AG04450 (cell line): ENCODE results near the gene CSDE1. TPM values are rescaled to one million over a fixed set of nuclear protein-coding genes. Genes with fewer than 3 reads are reported as not detected.

Experiments
- CTCF ChIA-PET: fragments of 300-600, 350-600 bp; formaldehyde crosslinking; extraction: SDS; loops from one replicate; lab custom pipeline; 2022; ENCODE audit warnings: antibody characterized with exemption, inconsistent platforms; lab: Charles Lee
- POLR2A ChIA-PET: fragments of 350-600 bp; formaldehyde crosslinking; extraction: SDS; loops from one replicate; lab custom pipeline; 2021; ENCODE audit warnings: antibody characterized with exemption, inconsistent platforms; lab: Yijun Ruan, JAX
- DNase-seq: peaks from one replicate; pipeline ENCODE4 v3.0.0-alpha.2; 2011; ENCODE audit warnings: low read depth, low spot score
- H3K27ac ChIP-seq: one replicate; pipeline ENCODE4 v1.5.1; 2012; ENCODE audit warnings: low read depth, low read length, control low read depth
- H3K27me3 ChIP-seq: one replicate; pipeline ENCODE4 v1.6.0; 2012; ENCODE audit warnings: low read length; ENCODE audit not compliant: control insufficient read depth, insufficient read depth
- H3K4me3 ChIP-seq: 2 replicates; pipeline ENCODE4 v1.5.1; 2011; ENCODE audit warnings: mild to moderate bottlenecking, low read depth, low read length, control low read depth
- H3K9me3 ChIP-seq: 2 replicates; pipeline ENCODE4 v1.5.1; 2012; ENCODE audit warnings: low read length; ENCODE audit not compliant: control insufficient read depth, insufficient read depth
- polyA plus RNA-seq: library from polyadenylated mRNA; depleted of rRNA; stranded (reverse); fragments of >200 nt; gene quantifications from 2 replicates; pipeline ENCODE4 v1.2.3, GENCODE V29; 2011
- TF ChIP-seq, protein P1 (sequence below): IDR thresholded peaks from 2 replicates; pipeline ENCODE4 v1.5.1; 2011; ENCODE audit warnings: low read depth, low read length, control low read depth, inconsistent platforms

Gene CSDE1
- polyA plus RNA-seq, 1 experiment, result 438 TPM

DNA sequence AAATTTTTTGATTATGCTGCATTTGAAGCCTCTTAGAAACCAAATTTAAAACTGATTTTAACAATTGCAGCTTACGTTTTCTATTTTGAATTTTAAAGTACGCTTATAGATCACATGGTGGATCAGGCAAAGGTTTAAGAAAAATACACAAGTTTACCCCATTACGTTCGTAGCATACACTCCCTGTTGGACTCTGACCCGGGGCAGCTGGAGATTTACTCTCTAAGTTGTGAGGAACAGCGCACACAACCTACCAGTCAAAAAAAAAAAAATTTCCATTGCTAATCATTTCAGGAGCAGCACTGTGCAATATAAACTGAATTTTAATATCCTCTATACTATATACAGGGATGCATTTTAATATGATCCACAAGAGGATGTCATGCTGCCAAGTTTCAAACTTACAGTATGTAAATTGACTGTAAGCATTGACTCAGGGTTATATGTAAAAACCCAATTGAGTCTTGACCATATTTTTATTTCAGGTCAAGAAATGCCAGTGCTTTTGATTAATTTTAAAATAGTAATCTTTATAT is 20.4 kb downstream of the CSDE1 start:
- ChIA-PET POLR2A (no interaction called here), CTCF (no interaction called here)
- H3K27me3 ChIP-seq, result no peaks in the 10 kb centered on the region
- H3K4me3 ChIP-seq, result no peak overlapping the region
- no peak overlapping the region for H3K27ac ChIP-seq
- no peaks in the 10 kb centered on the region for H3K9me3 ChIP-seq
- DNase-seq, result no peak
- TF ChIP-seq, protein P1, sequence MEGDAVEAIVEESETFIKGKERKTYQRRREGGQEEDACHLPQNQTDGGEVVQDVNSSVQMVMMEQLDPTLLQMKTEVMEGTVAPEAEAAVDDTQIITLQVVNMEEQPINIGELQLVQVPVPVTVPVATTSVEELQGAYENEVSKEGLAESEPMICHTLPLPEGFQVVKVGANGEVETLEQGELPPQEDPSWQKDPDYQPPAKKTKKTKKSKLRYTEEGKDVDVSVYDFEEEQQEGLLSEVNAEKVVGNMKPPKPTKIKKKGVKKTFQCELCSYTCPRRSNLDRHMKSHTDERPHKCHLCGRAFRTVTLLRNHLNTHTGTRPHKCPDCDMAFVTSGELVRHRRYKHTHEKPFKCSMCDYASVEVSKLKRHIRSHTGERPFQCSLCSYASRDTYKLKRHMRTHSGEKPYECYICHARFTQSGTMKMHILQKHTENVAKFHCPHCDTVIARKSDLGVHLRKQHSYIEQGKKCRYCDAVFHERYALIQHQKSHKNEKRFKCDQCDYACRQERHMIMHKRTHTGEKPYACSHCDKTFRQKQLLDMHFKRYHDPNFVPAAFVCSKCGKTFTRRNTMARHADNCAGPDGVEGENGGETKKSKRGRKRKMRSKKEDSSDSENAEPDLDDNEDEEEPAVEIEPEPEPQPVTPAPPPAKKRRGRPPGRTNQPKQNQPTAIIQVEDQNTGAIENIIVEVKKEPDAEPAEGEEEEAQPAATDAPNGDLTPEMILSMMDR, result no peak

DNA sequence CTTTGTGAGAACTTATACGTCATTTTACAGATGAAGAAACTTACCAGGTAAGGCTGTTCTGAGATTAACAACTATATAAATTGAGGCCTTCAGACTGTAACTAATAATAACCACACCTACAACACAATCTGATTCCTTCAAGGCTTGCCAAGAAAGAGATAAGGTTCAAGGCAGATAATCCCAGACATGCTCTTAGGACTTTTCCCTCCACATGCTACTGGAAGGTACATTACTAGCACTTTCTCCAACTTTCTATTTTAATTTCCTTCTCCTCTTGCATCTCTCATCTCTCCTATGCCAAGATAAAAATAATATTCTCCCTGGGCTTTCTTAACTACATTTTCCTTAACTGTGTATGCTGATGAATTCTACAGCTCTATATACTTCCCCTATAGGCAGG is 22.3 kb downstream of the CSDE1 start:
- CTCF ChIA-PET, result no interaction called here
- POLR2A ChIA-PET, result no interaction called here
- Histone ChIP-seq H3K27me3 (no peaks in the 10 kb centered on the region), H3K9me3 (no peaks in the 10 kb centered on the region), H3K4me3 (no peak overlapping the region), H3K27ac (no peak overlapping the region)
- TF ChIP-seq, protein P1, result no peak
- DNase-seq, result no peak

DNA sequence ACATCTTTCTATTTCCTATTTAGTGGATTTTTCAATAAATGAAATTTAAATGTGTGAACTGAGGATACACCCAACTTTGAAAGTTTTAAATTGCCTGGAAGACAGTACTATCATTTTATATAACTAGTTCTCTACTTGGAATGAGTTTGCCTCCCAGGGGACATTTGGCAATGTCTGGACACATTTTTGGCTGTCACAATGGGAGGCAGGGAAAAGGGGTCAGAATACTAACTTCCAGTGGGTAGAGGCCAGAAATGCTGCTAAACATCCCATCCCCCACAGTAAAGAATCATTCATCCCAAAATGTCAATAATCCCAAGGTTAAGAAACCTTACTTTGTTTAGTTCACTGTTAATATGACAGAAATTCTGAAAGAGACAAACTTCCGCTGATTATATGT is 28.0 kb downstream of the CSDE1 start:
- TF ChIP-seq, protein P1, result no peak
- Histone ChIP-seq H3K27me3 (no peaks in the 10 kb centered on the region), H3K27ac (no peak overlapping the region), H3K4me3 (no peak overlapping the region), H3K9me3 (no peaks in the 10 kb centered on the region)
- POLR2A ChIA-PET, result no interaction called here
- CTCF ChIA-PET, result no interaction called here
- no peak for DNase-seq

DNA sequence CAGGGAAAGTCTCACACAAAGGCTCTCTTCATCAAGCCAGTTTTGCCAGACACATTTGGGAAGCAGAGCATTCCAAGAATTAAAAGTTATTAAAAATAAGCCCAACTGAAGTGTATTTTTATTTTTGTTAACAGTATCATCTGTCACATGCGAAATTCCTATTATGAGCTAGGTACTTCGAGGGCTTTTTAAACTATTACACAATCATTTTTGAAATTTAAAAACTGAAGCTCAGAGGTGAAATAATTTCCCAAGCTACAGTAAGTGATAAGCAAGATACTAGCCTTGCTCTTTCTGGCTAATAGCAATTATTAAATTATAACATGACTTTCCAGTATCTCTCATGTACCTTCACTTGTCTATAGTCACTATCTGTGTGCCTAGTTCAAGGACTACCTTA is 29.2 kb downstream of the CSDE1 start:
- Histone ChIP-seq H3K27me3 (no peaks in the 10 kb centered on the region), H3K9me3 (no peaks in the 10 kb centered on the region), H3K4me3 (no peak overlapping the region), H3K27ac (no peak overlapping the region)
- no peak for DNase-seq
- CTCF ChIA-PET, result no interaction called here
- POLR2A ChIA-PET, result no interaction called here
- TF ChIP-seq, protein P1, result no peak

DNA sequence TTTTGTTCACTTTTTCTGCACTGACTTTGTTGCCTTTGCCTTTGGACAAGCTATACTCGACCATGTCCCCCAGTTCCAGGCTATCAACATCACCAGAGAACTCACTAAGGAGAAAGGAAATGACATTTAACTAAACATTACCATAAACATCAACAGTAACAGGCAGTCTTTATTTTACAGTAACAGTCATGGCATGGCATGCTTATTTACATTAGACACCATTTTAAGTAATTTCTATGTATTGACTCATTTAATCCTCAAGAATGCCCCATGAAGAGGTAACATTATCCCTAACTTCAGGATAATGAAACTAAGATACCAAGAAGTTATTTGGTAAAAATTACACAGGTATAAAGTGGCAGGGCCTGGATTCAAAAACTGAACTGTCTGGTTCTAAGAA is 32.6 kb downstream of the CSDE1 start:
- Histone ChIP-seq H3K27me3 (no peaks in the 10 kb centered on the region), H3K9me3 (no peaks in the 10 kb centered on the region), H3K4me3 (no peak overlapping the region), H3K27ac (no peak overlapping the region)
- ChIA-PET POLR2A (no interaction called here), CTCF (no interaction called here)
- TF ChIP-seq, protein P1, result no peak
- DNase-seq, result no peak
